Measurements from ENCODE around the gene MAGOHB. TPM values are rescaled to one million over a fixed set of nuclear protein-coding genes. Genes with fewer than 3 reads are reported as not detected.
A peak's percentile ranks its signal among the peaks of the same experiment; 100 is the strongest.
"Not testable (repeated sequence)": the region's sequence is repeated elsewhere in the genome, so short reads cannot be mapped to it uniquely, and the experiment has no call there.

MAGOHB gene
- total RNA-seq, 4 donors from 2014 or later, result 4.9 to 12.6 (median 7.6) TPM

DNA sequence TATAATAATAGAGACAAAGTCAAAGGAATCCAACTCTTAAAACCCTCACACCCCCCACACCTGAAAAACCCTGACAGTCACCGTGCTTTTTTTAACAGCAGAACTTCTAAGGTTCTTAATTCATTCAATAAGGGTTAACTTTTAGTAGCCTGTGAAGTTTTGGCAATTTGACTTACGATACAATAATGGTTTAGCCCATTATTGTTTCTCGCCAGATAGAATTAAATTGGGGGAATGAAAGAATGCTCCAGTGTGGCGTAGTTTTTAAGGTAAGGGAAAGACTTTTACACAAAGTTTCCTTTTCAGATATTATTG lies 604 bp upstream of the MAGOHB start:
- ATAC-seq (ENCODE audit: low FRiP score), result no peak
- TF ChIP-seq, protein P1, sequence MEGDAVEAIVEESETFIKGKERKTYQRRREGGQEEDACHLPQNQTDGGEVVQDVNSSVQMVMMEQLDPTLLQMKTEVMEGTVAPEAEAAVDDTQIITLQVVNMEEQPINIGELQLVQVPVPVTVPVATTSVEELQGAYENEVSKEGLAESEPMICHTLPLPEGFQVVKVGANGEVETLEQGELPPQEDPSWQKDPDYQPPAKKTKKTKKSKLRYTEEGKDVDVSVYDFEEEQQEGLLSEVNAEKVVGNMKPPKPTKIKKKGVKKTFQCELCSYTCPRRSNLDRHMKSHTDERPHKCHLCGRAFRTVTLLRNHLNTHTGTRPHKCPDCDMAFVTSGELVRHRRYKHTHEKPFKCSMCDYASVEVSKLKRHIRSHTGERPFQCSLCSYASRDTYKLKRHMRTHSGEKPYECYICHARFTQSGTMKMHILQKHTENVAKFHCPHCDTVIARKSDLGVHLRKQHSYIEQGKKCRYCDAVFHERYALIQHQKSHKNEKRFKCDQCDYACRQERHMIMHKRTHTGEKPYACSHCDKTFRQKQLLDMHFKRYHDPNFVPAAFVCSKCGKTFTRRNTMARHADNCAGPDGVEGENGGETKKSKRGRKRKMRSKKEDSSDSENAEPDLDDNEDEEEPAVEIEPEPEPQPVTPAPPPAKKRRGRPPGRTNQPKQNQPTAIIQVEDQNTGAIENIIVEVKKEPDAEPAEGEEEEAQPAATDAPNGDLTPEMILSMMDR (IDR thresholded peaks at IDR 0.05), result no peak
- DNase-seq (ENCODE audit: low spot score), result no peak

DNA sequence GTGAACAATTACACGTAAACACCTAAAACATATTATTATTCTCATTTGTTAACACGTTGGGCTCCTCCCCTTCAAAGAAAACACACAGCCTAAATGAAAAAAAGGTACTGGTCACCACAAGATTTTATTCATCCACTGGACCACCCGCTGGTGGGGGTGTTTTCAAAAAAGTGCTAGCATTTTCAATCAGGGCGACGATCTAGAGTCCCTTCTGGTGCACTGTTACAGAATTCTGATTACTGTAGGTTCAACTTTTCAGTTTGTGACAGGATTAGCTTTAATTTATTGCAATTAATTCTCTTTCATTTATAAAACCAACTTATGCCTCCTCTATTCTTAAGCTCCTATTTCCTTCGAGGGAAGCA lies 443 bp downstream of the MAGOHB start:
- ATAC-seq (ENCODE audit: low FRiP score) (peak; percentile 5), DNase-seq (ENCODE audit: low spot score) (no peak)
- TF ChIP-seq, protein P1 (IDR thresholded peaks at IDR 0.05), result no peak

DNA sequence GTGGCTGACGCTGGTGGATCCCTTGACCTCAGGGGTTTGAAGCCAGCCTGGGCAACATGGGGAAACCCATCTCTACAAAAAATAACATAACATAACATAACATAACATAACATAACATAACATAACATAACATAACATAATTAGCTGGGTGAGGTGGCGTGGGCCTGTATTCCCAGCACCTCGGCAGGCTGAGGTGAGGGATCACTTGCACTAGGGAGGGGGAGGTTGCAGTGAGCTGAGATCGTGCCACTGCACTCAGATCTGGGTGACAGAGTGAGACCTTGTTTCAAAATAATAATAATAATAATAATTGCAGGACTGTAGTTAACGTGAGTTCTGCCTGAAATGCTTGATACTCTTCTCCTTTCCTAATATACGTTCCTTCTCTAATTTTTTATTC lies 1.3 kb downstream of the MAGOHB start:
- TF ChIP-seq, protein P1 (IDR thresholded peaks at IDR 0.05), result no peak
- no peak for DNase-seq (ENCODE audit: low spot score)
- no peak for ATAC-seq (ENCODE audit: low FRiP score)

DNA sequence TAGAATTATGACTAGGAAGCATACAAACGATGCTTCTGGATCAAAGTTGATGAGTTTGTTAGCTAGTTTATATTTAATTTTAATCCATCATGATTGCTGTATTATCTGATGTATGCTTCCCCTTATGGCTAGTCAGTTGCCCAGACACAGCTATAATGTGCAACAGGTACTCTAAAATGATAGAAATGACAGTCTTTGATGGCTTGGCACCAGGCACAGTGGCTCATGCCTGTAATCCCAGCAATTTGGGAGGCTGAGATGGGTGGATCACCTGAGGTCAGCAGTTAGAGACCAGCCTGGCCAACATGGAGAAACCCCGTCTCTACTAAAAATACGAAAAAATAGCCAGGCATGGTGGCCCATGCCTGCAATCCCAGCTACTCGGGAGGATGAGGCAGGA lies 2.2 kb downstream of the MAGOHB start:
- ATAC-seq (ENCODE audit: low FRiP score); DNase-seq (ENCODE audit: low spot score): not testable (repeated sequence)

DNA sequence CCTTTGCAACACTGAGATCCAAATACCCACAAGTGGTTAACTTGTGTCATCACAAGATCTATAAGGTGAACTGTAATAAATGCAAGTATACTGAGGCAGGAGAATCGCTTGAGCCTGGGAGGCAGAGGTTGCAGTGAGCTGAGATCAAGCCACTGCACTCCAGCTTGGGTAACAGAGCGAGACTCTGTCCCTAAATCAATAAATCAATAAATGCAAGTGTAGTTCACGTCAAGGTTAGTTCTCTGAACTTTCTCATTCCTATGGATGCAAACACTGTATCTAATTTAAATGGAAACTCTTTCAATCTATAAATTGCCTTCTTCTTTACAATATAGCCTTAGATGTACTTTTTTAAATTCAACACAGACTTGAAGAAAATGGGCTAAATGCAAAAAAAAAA lies 3.2 kb downstream of the MAGOHB start:
- ATAC-seq (ENCODE audit: low FRiP score) (no peak), DNase-seq (ENCODE audit: low spot score) (no peak)
- TF ChIP-seq, protein P1 (IDR thresholded peaks at IDR 0.05), result no peak

DNA sequence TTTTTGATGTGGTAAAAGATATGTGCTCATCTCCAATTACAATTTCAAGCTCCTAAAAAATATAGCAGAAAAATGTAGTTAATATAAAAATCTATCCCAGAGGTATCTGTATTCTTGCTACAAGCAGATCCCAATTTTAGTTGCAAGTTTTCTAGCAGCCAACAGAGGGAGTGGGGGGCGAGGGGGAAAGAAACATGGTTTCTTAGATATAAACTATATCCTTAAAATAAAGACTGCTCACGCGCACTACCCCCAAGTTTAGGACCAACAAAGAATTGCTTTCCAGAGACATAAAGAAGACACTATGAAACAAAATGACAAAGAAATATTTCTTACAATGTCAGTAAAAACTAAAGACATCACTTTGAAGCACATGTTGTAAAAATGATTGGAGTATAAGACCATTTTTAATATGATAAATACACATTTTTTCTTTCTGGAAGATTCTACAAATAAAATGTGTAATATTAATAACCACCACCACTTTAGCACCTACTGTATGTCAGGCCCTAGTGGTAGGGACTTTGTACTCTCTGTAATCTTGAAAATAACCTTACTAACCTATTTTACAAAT lies 5.4 kb downstream of the MAGOHB start:
- DNase-seq (ENCODE audit: low spot score) (no peak), ATAC-seq (ENCODE audit: low FRiP score) (no peak)
- TF ChIP-seq, protein P1 (IDR thresholded peaks at IDR 0.05), result no peak

DNA sequence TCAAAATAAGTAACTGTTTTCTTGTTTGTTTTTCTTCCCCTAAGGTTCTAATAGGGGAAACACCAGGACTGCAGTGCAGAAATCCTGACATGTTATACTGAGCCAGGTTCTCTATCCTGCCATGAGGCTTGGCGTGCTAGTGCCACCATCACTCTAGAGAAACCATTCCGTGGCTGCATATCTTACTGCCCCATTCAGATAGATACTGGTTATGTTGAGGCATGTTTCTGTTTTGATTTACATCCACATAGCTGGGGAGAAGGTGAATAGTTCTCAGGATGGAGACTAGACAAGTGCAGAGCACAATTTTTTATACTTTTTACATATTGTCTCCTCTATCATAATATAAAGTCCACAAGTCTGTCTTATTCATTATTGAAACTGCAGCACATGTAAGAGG lies 11.5 kb downstream of the MAGOHB start:
- DNase-seq (ENCODE audit: low spot score) (no peak), ATAC-seq (ENCODE audit: low FRiP score) (no peak)
- TF ChIP-seq, protein P1 (IDR thresholded peaks at IDR 0.05), result no peak

DNA sequence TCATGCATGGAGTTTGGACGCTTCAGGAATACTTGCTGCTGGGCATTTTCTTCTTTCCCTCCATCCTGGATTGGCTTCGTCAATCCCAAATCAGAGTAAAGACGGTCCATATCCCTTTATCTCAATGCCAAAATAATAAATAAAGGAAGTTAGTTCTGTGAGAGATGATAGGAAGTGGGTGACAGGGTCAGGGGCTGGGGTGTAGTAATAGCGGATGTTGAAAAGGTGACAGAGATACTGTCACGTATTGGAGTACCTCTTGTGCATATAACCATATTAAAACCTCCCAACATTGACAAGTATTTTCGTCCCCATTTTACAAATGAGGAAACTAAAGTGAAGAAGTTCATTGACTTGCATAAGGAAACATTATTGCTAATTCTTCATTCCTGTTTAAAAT lies 12.4 kb downstream of the MAGOHB start:
- ATAC-seq (ENCODE audit: low FRiP score) (no peak), DNase-seq (ENCODE audit: low spot score) (no peak)
- TF ChIP-seq, protein P1 (IDR thresholded peaks at IDR 0.05), result no peak
